GM12878 (cell line): ENCODE data around the gene FBXO21. TPM values are rescaled to one million over a fixed set of nuclear protein-coding genes. Genes with fewer than 3 reads are reported as not detected.

Source experiments
- ATAC-seq: fragments of 200-7000 bp; cut with Tn5 transposase; 3 replicates; pipeline ENCODE4 v1.9.1; 2020; ENCODE audit warnings: mild to moderate bottlenecking, moderate library complexity
- BruUV-seq: library from RNA; stranded (reverse); fragments of 400-500 nt; replicated peaks from 2 replicates; lab custom pipeline; 2021; lab: Mats Ljungman, UMichigan
- CTCF ChIA-PET: fragments of 300-600 bp; sonication (Branson Sonifier 250); formaldehyde crosslinking; extraction: SDS; loops from one replicate; lab custom pipeline; 2021; ENCODE audit warnings: inconsistent platforms; lab: Yijun Ruan, JAX
- POLR2A ChIA-PET: fragments of 350-600 bp; formaldehyde crosslinking; extraction: SDS; loops from one replicate; lab custom pipeline; 2021; ENCODE audit warnings: inconsistent platforms; lab: Charles Lee
- RAD21 ChIA-PET: fragments of 300-600 bp; sonication (Branson Sonifier 250); formaldehyde crosslinking; loops from one replicate; lab custom pipeline; 2023; ENCODE audit warnings: antibody characterized with exemption; ENCODE audit not compliant: unreplicated experiment; lab: Charles Lee
- SMC1A ChIA-PET: fragments of 300-600 bp; sonication (Branson Sonifier 250); formaldehyde crosslinking; loops from one replicate; lab custom pipeline; 2023; ENCODE audit not compliant: unreplicated experiment, uncharacterized antibody; lab: Charles Lee
- DNase-seq: peaks from one replicate; pipeline ENCODE4 v3.0.0-alpha.2; 2011; ENCODE audit warnings: low read depth, low spot score
- FAIRE-seq: peaks from 3 replicates; lab custom pipeline; 2011; peaks lifted over from hg19 to GRCh38; lab: Jason Lieb, UNC
- H2AFZ ChIP-seq: 2 replicates; pipeline ENCODE4 v1.6.0; 2011; ENCODE audit warnings: low read depth, low read length, control low read depth; ENCODE audit not compliant: control insufficient read depth
- H3K27ac ChIP-seq: 2 replicates; pipeline ENCODE4 v1.5.1; 2011; ENCODE audit warnings: control low read depth; ENCODE audit not compliant: control insufficient read depth, insufficient read depth
- H3K27me3 ChIP-seq, 2 experiments: replicated peaks in 1 of 2; 2 replicates each; pipeline versions ENCODE4 v1.6.0 to v1.6.1; 2011; ENCODE audit warnings: low read length in 1 of 2; ENCODE audit not compliant: control insufficient read depth in 2 of 2, insufficient read depth in 2 of 2
- H3K36me3 ChIP-seq, 2 experiments: 2 replicates each; pipeline ENCODE4 v1.5.1; 2011; ENCODE audit warnings: low read length in 1 of 2; ENCODE audit not compliant: control insufficient read depth in 2 of 2, insufficient read depth in 2 of 2
- H3K4me1 ChIP-seq: 2 replicates; pipeline ENCODE4 v1.6.1; 2011; ENCODE audit warnings: mild to moderate bottlenecking, low read length, moderate library complexity, mixed read lengths; ENCODE audit not compliant: control insufficient read depth, insufficient read depth
- H3K4me2 ChIP-seq: 2 replicates; pipeline ENCODE4 v1.6.0; 2011; ENCODE audit warnings: control low read depth; ENCODE audit not compliant: control insufficient read depth, insufficient read depth
- H3K4me3 ChIP-seq: fragments of 200-600 bp; sonication (generic); 2 replicates; pipeline ENCODE4 v1.5.1; 2016
- H3K79me2 ChIP-seq: 2 replicates; pipeline ENCODE4 v1.6.0; 2011; ENCODE audit warnings: low read length; ENCODE audit not compliant: control insufficient read depth, insufficient read depth
- H3K9ac ChIP-seq: 2 replicates; pipeline ENCODE4 v1.8.0; 2011; ENCODE audit warnings: low read length, control low read depth, mixed read lengths; ENCODE audit not compliant: control insufficient read depth, insufficient read depth
- H3K9me3 ChIP-seq: replicated peaks from 3 replicates; pipeline ENCODE4 v1.5.1; 2011; ENCODE audit warnings: mild to moderate bottlenecking, low read length; ENCODE audit not compliant: control insufficient read depth, insufficient read depth
- H4K20me1 ChIP-seq: 2 replicates; pipeline ENCODE4 v1.6.0; 2011; ENCODE audit not compliant: control insufficient read depth, insufficient read depth
- BACH1 ChIP-seq: fragments of 450-650 bp; IDR thresholded peaks from 2 replicates; pipeline ENCODE4 v1.6.1; 2017; ENCODE audit warnings: mild to moderate bottlenecking, borderline replicate concordance
- CUX1 ChIP-seq: IDR thresholded peaks from 2 replicates; pipeline ENCODE4 v1.6.1; 2012; ENCODE audit warnings: improper control_type of control experiment, low read depth, low read length; ENCODE audit not compliant: insufficient replicate concordance
- JUND ChIP-seq: IDR thresholded peaks from 2 replicates; pipeline ENCODE4 v1.6.1; 2012; ENCODE audit warnings: low read depth, mild to moderate bottlenecking, low read length, improper control_type of control experiment, moderate library complexity
- KLF5 ChIP-seq: fragments of 450-650 bp; IDR thresholded peaks from 2 replicates; pipeline ENCODE4 v1.6.1; 2014; ENCODE audit warnings: mild to moderate bottlenecking; ENCODE audit not compliant: partially characterized antibody
- MEF2B ChIP-seq: fragments of 450-650 bp; IDR thresholded peaks from 2 replicates; pipeline ENCODE4 v1.6.1; 2018; ENCODE audit warnings: mild to moderate bottlenecking, moderate library complexity; ENCODE audit not compliant: partially characterized antibody, poor library complexity, severe bottlenecking
- NR2F1 ChIP-seq: fragments of 450-650 bp; conservative IDR thresholded peaks from 2 replicates; pipeline ENCODE4 v1.6.1; 2017; ENCODE audit warnings: mild to moderate bottlenecking
- PML ChIP-seq: IDR thresholded peaks from 2 replicates; pipeline ENCODE4 v1.6.1; 2012; ENCODE audit warnings: low read length, inconsistent platforms
- SMC3 ChIP-seq: IDR thresholded peaks from 2 replicates; pipeline ENCODE4 v1.6.1; 2011; ENCODE audit warnings: low read length, improper control_type of control experiment, borderline replicate concordance
- SREBF1 ChIP-seq: IDR thresholded peaks from 2 replicates; pipeline ENCODE4 v1.6.1; 2012; ENCODE audit warnings: mild to moderate bottlenecking, low read length
- SUPT20H ChIP-seq: IDR thresholded peaks from 2 replicates; pipeline ENCODE4 v1.6.1; 2011; ENCODE audit warnings: low read depth, mild to moderate bottlenecking, low read length, moderate library complexity, borderline replicate concordance; ENCODE audit not compliant: control insufficient read depth
- TBL1XR1 ChIP-seq: IDR thresholded peaks from 2 replicates; pipeline ENCODE4 v1.6.1; 2012; ENCODE audit warnings: low read depth, low read length, improper control_type of control experiment
- WGBS: methylation state at CpG from one replicate; pipeline ENCODE4 v1.1.6; 2016; ENCODE audit warnings: low lambda C conversion rate; ENCODE audit not compliant: insufficient replicate concordance, insufficient coverage; ENCODE audit errors: missing lambda C conversion rate; 5-methylcytosine and 5-hydroxymethylcytosine counted together
- in situ Hi-C: fragments of 300-500 bp; cut with MboI; formaldehyde crosslinking; loops from 9 replicates; pipeline ENCODE4 v1.14.3; 2018; ENCODE audit warnings: mixed read lengths
- intact Hi-C: fragments of 100-400 bp; cut with micrococcal nuclease; formaldehyde crosslinking; loops from one replicate; pipeline ENCODE4 v1.14.2; 2022; ENCODE audit not compliant: unreplicated experiment
- polyA plus RNA-seq, 11 experiments: library from polyadenylated mRNA; depleted of rRNA in 4 of 11; unstranded in 6 of 11; stranded (reverse) in 5 of 11; fragments of >200 nt; fragmentation: Nextera tagmentation in 4 of 11; fragmentation: Illumina TruSeq in 1 of 11; extraction: Ambion mirVana in 4 of 11; extraction: Trizol in 1 of 11; gene quantifications; 1 replicate in 1 of 11; 2 replicates in 10 of 11; pipeline versions ENCODE4 v1.2.1 to v1.2.3, GENCODE V29; 2011 to 2016; ENCODE audit warnings: inconsistent platforms in 2 of 11, missing spikeins in 2 of 11, low read depth in 1 of 11
- total RNA-seq, 4 experiments: library from RNA; depleted of rRNA in 3 of 4; stranded (reverse); fragments of >200 nt in 3 of 4; fragmentation: Illumina TruSeq in 1 of 4; extraction: Trizol in 1 of 4; gene quantifications; 2 replicates each; pipeline versions ENCODE4 v1.2.1 to v1.2.3, GENCODE V29; 2013 to 2021
- TF ChIP-seq, protein P1 (sequence below): fragments of 450-650 bp; IDR thresholded peaks from 2 replicates; pipeline ENCODE4 v1.6.1; 2016; ENCODE audit warnings: mild to moderate bottlenecking
- TF ChIP-seq, protein P2 (sequence below): IDR thresholded peaks from 2 replicates; pipeline ENCODE4 v1.6.1; 2012; ENCODE audit warnings: mild to moderate bottlenecking, low read depth, low read length

FBXO21 gene
- total and polyA plus RNA-seq, 10 of the 15 experiments (the other 5 are each of a cell fraction or from before 2014, with no cell fraction given): 5.5 to 32.6 (median 18.9) TPM

- intact Hi-C loops: no loop called here
- FAIRE-seq (no peak), ATAC-seq (no peak), DNase-seq (no peak)
- whole genome bisulfite sequencing: 76% methylated on average over 10 of the region's 10 CpGs
- no TSS peak for BruUV-seq
- H3K4me1 ChIP-seq: no peaks in the 10 kb centered on the region
- SMC1A ChIA-PET: no interaction called here
- peaks cover 22 to 32% of the 10 kb centered on the region in 2 experiments for H3K36me3 ChIP-seq
- no peaks in the 10 kb centered on the region for H3K27me3 ChIP-seq
- no peak overlapping the region for H3K4me3 ChIP-seq
- no peak overlapping the region for H3K27ac ChIP-seq
- no peak overlapping the region for H3K9ac ChIP-seq
- no peak overlapping the region for H3K4me2 ChIP-seq
- H4K20me1 ChIP-seq: no peaks in the 10 kb centered on the region
- POLR2A ChIA-PET: no interaction called here
- H3K9me3 ChIP-seq: no peaks in the 10 kb centered on the region
- no peaks in the 10 kb centered on the region for H3K79me2 ChIP-seq
- H2AFZ ChIP-seq: no peak overlapping the region
- in situ Hi-C loops: no loop called here
- RAD21 ChIA-PET: no interaction called here
- CTCF ChIA-PET: no interaction called here
- TF ChIP-seq SMC3 (no peak), PML (no peak), SUPT20H (no peak), BACH1 (no peak), TBL1XR1 (no peak), CUX1 (no peak), SREBF1 (no peak), MEF2B (no peak), JUND (no peak), KLF5 (no peak), NR2F1 (no peak)
- TF ChIP-seq, protein P1, sequence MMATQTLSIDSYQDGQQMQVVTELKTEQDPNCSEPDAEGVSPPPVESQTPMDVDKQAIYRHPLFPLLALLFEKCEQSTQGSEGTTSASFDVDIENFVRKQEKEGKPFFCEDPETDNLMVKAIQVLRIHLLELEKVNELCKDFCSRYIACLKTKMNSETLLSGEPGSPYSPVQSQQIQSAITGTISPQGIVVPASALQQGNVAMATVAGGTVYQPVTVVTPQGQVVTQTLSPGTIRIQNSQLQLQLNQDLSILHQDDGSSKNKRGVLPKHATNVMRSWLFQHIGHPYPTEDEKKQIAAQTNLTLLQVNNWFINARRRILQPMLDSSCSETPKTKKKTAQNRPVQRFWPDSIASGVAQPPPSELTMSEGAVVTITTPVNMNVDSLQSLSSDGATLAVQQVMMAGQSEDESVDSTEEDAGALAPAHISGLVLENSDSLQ: no peak
- TF ChIP-seq, protein P2, sequence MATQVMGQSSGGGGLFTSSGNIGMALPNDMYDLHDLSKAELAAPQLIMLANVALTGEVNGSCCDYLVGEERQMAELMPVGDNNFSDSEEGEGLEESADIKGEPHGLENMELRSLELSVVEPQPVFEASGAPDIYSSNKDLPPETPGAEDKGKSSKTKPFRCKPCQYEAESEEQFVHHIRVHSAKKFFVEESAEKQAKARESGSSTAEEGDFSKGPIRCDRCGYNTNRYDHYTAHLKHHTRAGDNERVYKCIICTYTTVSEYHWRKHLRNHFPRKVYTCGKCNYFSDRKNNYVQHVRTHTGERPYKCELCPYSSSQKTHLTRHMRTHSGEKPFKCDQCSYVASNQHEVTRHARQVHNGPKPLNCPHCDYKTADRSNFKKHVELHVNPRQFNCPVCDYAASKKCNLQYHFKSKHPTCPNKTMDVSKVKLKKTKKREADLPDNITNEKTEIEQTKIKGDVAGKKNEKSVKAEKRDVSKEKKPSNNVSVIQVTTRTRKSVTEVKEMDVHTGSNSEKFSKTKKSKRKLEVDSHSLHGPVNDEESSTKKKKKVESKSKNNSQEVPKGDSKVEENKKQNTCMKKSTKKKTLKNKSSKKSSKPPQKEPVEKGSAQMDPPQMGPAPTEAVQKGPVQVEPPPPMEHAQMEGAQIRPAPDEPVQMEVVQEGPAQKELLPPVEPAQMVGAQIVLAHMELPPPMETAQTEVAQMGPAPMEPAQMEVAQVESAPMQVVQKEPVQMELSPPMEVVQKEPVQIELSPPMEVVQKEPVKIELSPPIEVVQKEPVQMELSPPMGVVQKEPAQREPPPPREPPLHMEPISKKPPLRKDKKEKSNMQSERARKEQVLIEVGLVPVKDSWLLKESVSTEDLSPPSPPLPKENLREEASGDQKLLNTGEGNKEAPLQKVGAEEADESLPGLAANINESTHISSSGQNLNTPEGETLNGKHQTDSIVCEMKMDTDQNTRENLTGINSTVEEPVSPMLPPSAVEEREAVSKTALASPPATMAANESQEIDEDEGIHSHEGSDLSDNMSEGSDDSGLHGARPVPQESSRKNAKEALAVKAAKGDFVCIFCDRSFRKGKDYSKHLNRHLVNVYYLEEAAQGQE: no peak
Measured at GRCh38 chr12:117161460-117162166, 28.7 kb downstream of the FBXO21 start.
